Body of pancreas (tissue), 4 donors: ENCODE results near the gene RDH5.
A peak's percentile ranks its signal among the peaks of the same experiment; 100 is the strongest.

Experiments
- POLR2A ChIP-seq, 3 donors: fragments of 450-650 bp; IDR thresholded peaks; one replicate each; pipeline ENCODE4 v1.6.1; 2016; ENCODE audit warnings: antibody characterized with exemption in 3 of 3, mild to moderate bottlenecking in 2 of 3
- TF ChIP-seq, protein P1 (sequence below), 7 experiments: fragments of 450-650 bp in 4 of 7; fragments of 200-600 bp in 3 of 7; sonication (generic) in 3 of 7; IDR thresholded peaks; one replicate each; pipeline ENCODE4 v1.5.1; 2016 to 2019; ENCODE audit warnings: antibody characterized with exemption in 7 of 7

- TF ChIP-seq, protein P1, sequence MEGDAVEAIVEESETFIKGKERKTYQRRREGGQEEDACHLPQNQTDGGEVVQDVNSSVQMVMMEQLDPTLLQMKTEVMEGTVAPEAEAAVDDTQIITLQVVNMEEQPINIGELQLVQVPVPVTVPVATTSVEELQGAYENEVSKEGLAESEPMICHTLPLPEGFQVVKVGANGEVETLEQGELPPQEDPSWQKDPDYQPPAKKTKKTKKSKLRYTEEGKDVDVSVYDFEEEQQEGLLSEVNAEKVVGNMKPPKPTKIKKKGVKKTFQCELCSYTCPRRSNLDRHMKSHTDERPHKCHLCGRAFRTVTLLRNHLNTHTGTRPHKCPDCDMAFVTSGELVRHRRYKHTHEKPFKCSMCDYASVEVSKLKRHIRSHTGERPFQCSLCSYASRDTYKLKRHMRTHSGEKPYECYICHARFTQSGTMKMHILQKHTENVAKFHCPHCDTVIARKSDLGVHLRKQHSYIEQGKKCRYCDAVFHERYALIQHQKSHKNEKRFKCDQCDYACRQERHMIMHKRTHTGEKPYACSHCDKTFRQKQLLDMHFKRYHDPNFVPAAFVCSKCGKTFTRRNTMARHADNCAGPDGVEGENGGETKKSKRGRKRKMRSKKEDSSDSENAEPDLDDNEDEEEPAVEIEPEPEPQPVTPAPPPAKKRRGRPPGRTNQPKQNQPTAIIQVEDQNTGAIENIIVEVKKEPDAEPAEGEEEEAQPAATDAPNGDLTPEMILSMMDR (IDR thresholded peaks at IDR 0.05): peak in 1 of 7 experiments; percentile 5
- no peak for TF ChIP-seq POLR2A (IDR thresholded peaks at IDR 0.05)
These were observed 4.7 kb downstream of the RDH5 start for GRCh38 chr12:55724940-55725309.
